ENCODE results near the gene OR10C1.

Gene OR10C1

GRCh38 chr6:29489286-29489685 is 50.2 kb downstream of the OR10C1 start:
- DNase-seq (ENCODE audit: insufficient read length, low spot score), result no peak
- no peak for TF ChIP-seq POU2F2 (IDR thresholded peaks at IDR 0.05; ENCODE audit: low read depth, low read length)
- no peak for TF ChIP-seq SPI1 (IDR thresholded peaks at IDR 0.05; ENCODE audit: low read depth, low read length)
- no peak for TF ChIP-seq POLR2A (IDR thresholded peaks at IDR 0.05; ENCODE audit: low read depth, low read length)
- no peak for TF ChIP-seq TAF1 (IDR thresholded peaks at IDR 0.05; ENCODE audit: low read depth, low read length)
- no peak for TF ChIP-seq POLR2AphosphoS5 (IDR thresholded peaks at IDR 0.05; ENCODE audit: low read depth, low read length)
- no peak for TF ChIP-seq PAX5 (IDR thresholded peaks at IDR 0.05; ENCODE audit: insufficient read depth, low read length, severe bottlenecking)
- FAIRE-seq, result no peak

GRCh38 chr6:29490055-29490454 is 50.9 kb downstream of the OR10C1 start:
- no peak for DNase-seq (ENCODE audit: insufficient read length, low spot score)
- TF ChIP-seq SPI1 (IDR thresholded peaks at IDR 0.05; ENCODE audit: low read depth, low read length), result no peak
- TF ChIP-seq POU2F2 (IDR thresholded peaks at IDR 0.05; ENCODE audit: low read depth, low read length), result no peak
- no peak for TF ChIP-seq TAF1 (IDR thresholded peaks at IDR 0.05; ENCODE audit: low read depth, low read length)
- no peak for TF ChIP-seq POLR2A (IDR thresholded peaks at IDR 0.05; ENCODE audit: low read depth, low read length)
- no peak for FAIRE-seq

DNA sequence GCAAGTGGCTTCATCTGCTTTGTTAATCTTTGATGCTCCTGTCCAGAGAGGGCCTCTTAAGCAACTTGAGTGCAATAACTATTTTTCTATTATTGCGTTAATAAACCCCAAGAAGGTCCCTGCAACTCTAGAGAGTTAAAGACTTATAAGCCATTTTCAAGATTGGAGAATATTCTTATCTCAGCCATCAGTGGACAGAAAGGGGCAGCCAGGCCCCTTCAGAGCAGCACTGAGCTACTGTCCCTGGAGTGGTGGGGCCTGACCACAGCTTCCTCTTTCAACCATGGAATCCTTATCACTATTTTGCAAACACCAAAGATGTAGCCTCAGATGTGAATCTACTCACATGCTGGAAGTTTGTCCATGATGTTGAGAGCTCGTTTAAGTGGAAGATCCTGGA is 51.4 kb downstream of the OR10C1 start:
- no peak for FAIRE-seq
- no peak for TF ChIP-seq SPI1 (IDR thresholded peaks at IDR 0.05; ENCODE audit: low read depth, low read length)
- no peak for TF ChIP-seq PAX5 (IDR thresholded peaks at IDR 0.05; ENCODE audit: insufficient read depth, low read length, severe bottlenecking)
- TF ChIP-seq POU2F2 (IDR thresholded peaks at IDR 0.05; ENCODE audit: low read depth, low read length), result no peak
- no peak for TF ChIP-seq POLR2A (IDR thresholded peaks at IDR 0.05; ENCODE audit: low read depth, low read length)
- no peak for TF ChIP-seq POLR2AphosphoS5 (IDR thresholded peaks at IDR 0.05; ENCODE audit: low read depth, low read length)
- no peak for TF ChIP-seq TAF1 (IDR thresholded peaks at IDR 0.05; ENCODE audit: low read depth, low read length)
- DNase-seq (ENCODE audit: insufficient read length, low spot score), result no peak

Data from GM12891 (cell line).